Hematopoietic multipotent progenitor cell treated with erythropoietin and hydrocortisone succinate and interleukin-3 and kit ligand, for 6 days (in vitro differentiated cells): ENCODE results near the gene MRPL20.
"Not testable (repeated sequence)": the region's sequence is repeated elsewhere in the genome, so short reads cannot be mapped to it uniquely, and the experiment has no call there.

ENCODE experiments used
- DNase-seq: peaks from one replicate; pipeline ENCODE4 v3.0.0-alpha.2; 2015

Gene MRPL20

GRCh38 chr1:1425753-1426495 lies 18.8 kb upstream of the MRPL20 start:
- DNase-seq: no peak

GRCh38 chr1:1425426-1425752 lies 18.3 kb upstream of the MRPL20 start:
- no peak for DNase-seq

GRCh38 chr1:1424707-1425106 lies 17.6 kb upstream of the MRPL20 start:
- DNase-seq: no peak

GRCh38 chr1:1423245-1423597 lies 16.1 kb upstream of the MRPL20 start:
- DNase-seq: no peak

- no peak for DNase-seq
Observed at GRCh38 chr1:1422465-1423244, 15.6 kb upstream of the MRPL20 start.

GRCh38 chr1:1421907-1422464 lies 14.9 kb upstream of the MRPL20 start:
- no peak for DNase-seq

GRCh38 chr1:1421147-1421906 lies 14.2 kb upstream of the MRPL20 start, which contains the start of gene ANKRD65:
Gene ANKRD65, minus strand, starts transcription at chr1:1421276. Its CDS starts 271 bp downstream, at chr1:1421005.
- no peak for DNase-seq

- no peak for DNase-seq
Observed at GRCh38 chr1:1420654-1421141, 13.6 kb upstream of the MRPL20 start.

GRCh38 chr1:1419813-1420653 lies 12.9 kb upstream of the MRPL20 start:
- no peak for DNase-seq

- DNase-seq: no peak
Observed at GRCh38 chr1:1419363-1419812, 12.3 kb upstream of the MRPL20 start.

GRCh38 chr1:1418464-1419362 lies 11.6 kb upstream of the MRPL20 start:
- DNase-seq: no peak

GRCh38 chr1:1417825-1418463 lies 10.9 kb upstream of the MRPL20 start:
- DNase-seq: not testable (repeated sequence)

- not testable (repeated sequence) for DNase-seq
Observed at GRCh38 chr1:1417396-1417795, 10.3 kb upstream of the MRPL20 start.

GRCh38 chr1:1415751-1416150 lies 8.7 kb upstream of the MRPL20 start:
- no peak for DNase-seq

GRCh38 chr1:1412311-1412902 lies 5.3 kb upstream of the MRPL20 start:
- not testable (repeated sequence) for DNase-seq

- no peak for DNase-seq
Observed at GRCh38 chr1:1411626-1412025, 4.5 kb upstream of the MRPL20 start.

- DNase-seq: not testable (repeated sequence)
Observed at GRCh38 chr1:1410238-1410637, 3.1 kb upstream of the MRPL20 start.

- DNase-seq: peak; percentile 64
Observed at GRCh38 chr1:1407636-1408318, 684 bp upstream of the MRPL20 start.

GRCh38 chr1:1406101-1406820 lies 832 bp downstream of the MRPL20 start:
- peak; percentile 76 for DNase-seq
